Hindlimb muscle (tissue), 1 donor: Measurements from ENCODE around the gene UNC79. TPM values are rescaled to one million over a fixed set of nuclear protein-coding genes. Genes with fewer than 3 reads are reported as not detected.

ENCODE experiments used
- DNase-seq: peaks from one replicate; pipeline ENCODE4 v3.0.0-alpha.2; 2013
- polyA plus RNA-seq: library from polyadenylated mRNA; unstranded; fragments of 120-200 nt; gene quantifications from one replicate; pipeline ENCODE4 v1.2.1, GENCODE V29; 2013; ENCODE audit not compliant: insufficient read length

The UNC79 gene
- polyA plus RNA-seq, 1 donor, result 0.58 TPM

DNA sequence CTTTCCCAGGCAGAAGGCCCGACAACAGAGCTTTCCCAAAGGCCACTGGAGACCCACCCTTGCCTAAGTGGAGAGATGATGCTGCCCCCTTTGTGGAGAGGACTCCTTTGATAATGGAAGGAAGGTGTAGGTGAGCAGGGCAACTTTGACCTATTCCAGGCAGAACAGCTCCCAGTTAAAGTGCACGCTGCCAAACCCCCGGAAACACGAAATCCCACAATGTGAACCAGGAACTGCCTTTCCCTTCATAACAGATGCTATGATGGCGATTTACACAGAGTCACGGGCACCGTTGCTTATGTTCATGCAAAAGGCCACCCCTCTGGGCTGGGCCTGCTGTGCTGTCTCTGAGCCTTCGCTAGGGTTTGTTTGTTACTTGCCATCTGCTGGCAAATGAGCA is 322.9 kb downstream of the UNC79 start:
- DNase-seq, result no peak

DNA sequence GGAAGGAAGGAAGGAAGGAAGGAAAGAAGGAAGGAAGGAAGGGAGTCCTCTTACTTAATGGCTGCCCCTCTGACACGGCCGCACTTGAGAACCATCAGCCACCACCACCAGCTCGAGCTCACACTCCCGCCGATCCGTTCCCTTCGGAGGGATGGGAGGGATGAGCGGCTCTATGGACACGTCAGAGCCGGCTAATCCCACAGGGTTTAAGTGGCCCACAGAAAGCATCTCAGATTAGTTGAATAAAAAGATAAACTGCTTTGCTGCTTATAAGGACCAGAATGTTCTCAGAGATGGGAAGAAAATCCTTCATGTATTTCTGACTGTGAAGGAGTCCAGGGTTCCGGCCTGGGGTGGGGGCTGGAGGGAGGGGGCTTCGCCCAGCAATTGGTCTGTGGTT is 326.5 kb downstream of the UNC79 start:
- DNase-seq, result no peak

Other genes with a start within 250 kb of the UNC79 start
- gene MOAP1, start 246.0 kb upstream of the UNC79 start, polyA plus RNA-seq, result 25.8 TPM
- 16.0 TPM for gene LYSET, start 245.6 kb upstream of the UNC79 start, polyA plus RNA-seq
- gene GON7, start 223.9 kb upstream of the UNC79 start, polyA plus RNA-seq, result 6.8 TPM
- gene UBR7, start 223.7 kb upstream of the UNC79 start, polyA plus RNA-seq, result 22.8 TPM
- 19.3 TPM for gene BTBD7, start 97.9 kb upstream of the UNC79 start, polyA plus RNA-seq
- gene COX8C, start 83.8 kb upstream of the UNC79 start, polyA plus RNA-seq, result 0.89 TPM